Liver (tissue), 9 donors: ENCODE data around the gene TCF12. TPM values are rescaled to one million over a fixed set of nuclear protein-coding genes. Genes with fewer than 3 reads are reported as not detected.

Experiments used
- DNase-seq: peaks from one replicate; pipeline ENCODE4 v3.0.0-alpha.2; 2017; ENCODE audit warnings: low spot score
- H3K27ac ChIP-seq, 2 donors: one replicate each; pipeline ENCODE4 v1.7.0; 2013; ENCODE audit warnings: inconsistent platforms in 2 of 2, low read length in 2 of 2, control low read depth in 1 of 2, low read depth in 1 of 2, mild to moderate bottlenecking in 1 of 2
- H3K27me3 ChIP-seq, 4 donors: one replicate each; pipeline versions ENCODE4 v1.6.1 to v1.7.0; 2013; ENCODE audit warnings: low read length in 3 of 4, inconsistent platforms in 1 of 4, mild to moderate bottlenecking in 1 of 4, moderate library complexity in 1 of 4; ENCODE audit not compliant: control insufficient read depth in 4 of 4, insufficient read depth in 4 of 4
- H3K36me3 ChIP-seq, 4 donors: one replicate each; pipeline versions ENCODE4 v1.6.1 to v1.7.0; 2013; ENCODE audit warnings: low read length in 3 of 4, mild to moderate bottlenecking in 3 of 4, low read depth in 1 of 4, moderate library complexity in 1 of 4; ENCODE audit not compliant: control insufficient read depth in 4 of 4, insufficient read depth in 3 of 4
- H3K4me1 ChIP-seq, 4 donors: one replicate each; pipeline versions ENCODE4 v1.6.1 to v1.7.0; 2013; ENCODE audit warnings: low read length in 3 of 4, mild to moderate bottlenecking in 3 of 4, moderate library complexity in 1 of 4; ENCODE audit not compliant: control insufficient read depth in 4 of 4, insufficient read depth in 4 of 4
- H3K4me3 ChIP-seq, 3 donors: one replicate each; pipeline versions ENCODE4 v1.6.1 to v1.7.0; 2013; ENCODE audit warnings: low read length in 3 of 3, control low read depth in 1 of 3, low read depth in 1 of 3, mild to moderate bottlenecking in 1 of 3
- H3K9ac ChIP-seq, 2 donors: one replicate each; pipeline ENCODE4 v1.7.0; 2013; ENCODE audit warnings: low read length in 2 of 2, mild to moderate bottlenecking in 2 of 2, moderate library complexity in 2 of 2, control low read depth in 1 of 2, low read depth in 1 of 2
- H3K9me3 ChIP-seq, 4 donors: one replicate each; pipeline versions ENCODE4 v1.6.1 to v1.7.0; 2013; ENCODE audit warnings: low read length in 3 of 4; ENCODE audit not compliant: control insufficient read depth in 4 of 4
- EGR1 ChIP-seq, 2 donors: IDR thresholded peaks; 2 replicates each; pipeline ENCODE4 v1.6.1; 2016 to 2018; ENCODE audit warnings: antibody characterized with exemption in 2 of 2, low read depth in 2 of 2
- FOXA2 ChIP-seq: IDR thresholded peaks from 2 replicates; pipeline ENCODE4 v1.6.1; 2016; ENCODE audit warnings: antibody characterized with exemption
- GABPA ChIP-seq, 2 donors: IDR thresholded peaks in 1 of 2; conservative IDR thresholded peaks in 1 of 2; 2 replicates each; pipeline ENCODE4 v1.6.1; 2016; ENCODE audit warnings: antibody characterized with exemption in 2 of 2, mild to moderate bottlenecking in 1 of 2, moderate library complexity in 1 of 2
- HNF4A ChIP-seq, 2 donors: conservative IDR thresholded peaks; 2 replicates each; pipeline ENCODE4 v1.6.1; 2016; ENCODE audit warnings: antibody characterized with exemption in 2 of 2, mild to moderate bottlenecking in 2 of 2
- HNF4G ChIP-seq: IDR thresholded peaks from 2 replicates; pipeline ENCODE4 v1.6.1; 2016; ENCODE audit warnings: antibody characterized with exemption
- JUND ChIP-seq, 2 donors: IDR thresholded peaks; 2 replicates each; pipeline ENCODE4 v1.6.1; 2016; ENCODE audit warnings: antibody characterized with exemption in 2 of 2
- MAX ChIP-seq: IDR thresholded peaks from 2 replicates; pipeline ENCODE4 v1.6.1; 2016; ENCODE audit warnings: antibody characterized with exemption
- NR2F2 ChIP-seq: IDR thresholded peaks from 2 replicates; pipeline ENCODE4 v1.6.1; 2016; ENCODE audit warnings: antibody characterized with exemption
- RAD21 ChIP-seq, 2 donors: IDR thresholded peaks; 2 replicates each; pipeline ENCODE4 v1.6.1; 2016; ENCODE audit warnings: antibody characterized with exemption in 2 of 2, mild to moderate bottlenecking in 2 of 2
- SP1 ChIP-seq: IDR thresholded peaks from 2 replicates; pipeline ENCODE4 v1.6.1; 2018; ENCODE audit warnings: antibody characterized with exemption, mild to moderate bottlenecking
- TAF1 ChIP-seq: conservative IDR thresholded peaks from 2 replicates; pipeline ENCODE4 v1.6.1; 2016; ENCODE audit warnings: antibody characterized with exemption, mild to moderate bottlenecking
- YY1 ChIP-seq: IDR thresholded peaks from 2 replicates; pipeline ENCODE4 v1.6.1; 2016; ENCODE audit warnings: antibody characterized with exemption, mild to moderate bottlenecking
- ZBTB33 ChIP-seq: IDR thresholded peaks from 2 replicates; pipeline ENCODE4 v1.6.1; 2016; ENCODE audit warnings: antibody characterized with exemption
- WGBS: extraction: QIAGEN DNeasy Blood & Tissue Kit; methylation state at CpG from one replicate; pipeline ENCODE4 v1.1.7; 2013; 5-methylcytosine and 5-hydroxymethylcytosine counted together
- polyA plus RNA-seq, 2 donors: library from polyadenylated mRNA; stranded (reverse) in 1 of 2; unstranded in 1 of 2; fragments of 200-250 nt in 1 of 2; fragments of >200 nt in 1 of 2; fragmentation: Nextera tagmentation in 1 of 2; extraction: Ambion mirVana in 1 of 2; gene quantifications; one replicate each; pipeline versions ENCODE4 v1.2.1 to v1.2.3, GENCODE V29; 2013 to 2015
- total RNA-seq, 2 donors: library from RNA; depleted of rRNA; stranded (reverse); fragments of >200 nt; gene quantifications; one replicate each; pipeline ENCODE4 v1.2.3, GENCODE V29; 2014
- TF ChIP-seq, protein P1 (sequence below): IDR thresholded peaks from 2 replicates; pipeline ENCODE4 v1.6.1; 2016; ENCODE audit warnings: antibody characterized with exemption
- TF ChIP-seq, protein P2 (sequence below): IDR thresholded peaks from 2 replicates; pipeline ENCODE4 v1.6.1; 2016; ENCODE audit warnings: antibody characterized with exemption, mild to moderate bottlenecking
- TF ChIP-seq, protein P3 (sequence below): fragments of 150-350 bp; IDR thresholded peaks from 2 replicates; pipeline ENCODE4 v1.5.1; 2017; ENCODE audit warnings: improper control_type of control experiment, low read depth, low read length; ENCODE audit not compliant: missing input control
- donor health status: healthy.
- donor health status: healthy.
- donor health status: healthy.
- donor health status: healthy.
- donor health status: healthy.

The TCF12 gene
- total and polyA plus RNA-seq, 4 donors: 8.7 to 38.3 (median 22.3) TPM

- H3K36me3 ChIP-seq: no peaks in the 10 kb centered on the region
- TF ChIP-seq RAD21 (IDR thresholded peaks at IDR 0.05) (no peak), TAF1 (no peak), GABPA (IDR thresholded peaks at IDR 0.05 in 1 of 2, conservative IDR thresholded peaks at IDR 0.05 in 1 of 2) (no peak), ZBTB33 (no peak), JUND (IDR thresholded peaks at IDR 0.05) (no peak), EGR1 (IDR thresholded peaks at IDR 0.05; ENCODE audit: low read depth in 2 of 2) (no peak)
- TF ChIP-seq, protein P1, sequence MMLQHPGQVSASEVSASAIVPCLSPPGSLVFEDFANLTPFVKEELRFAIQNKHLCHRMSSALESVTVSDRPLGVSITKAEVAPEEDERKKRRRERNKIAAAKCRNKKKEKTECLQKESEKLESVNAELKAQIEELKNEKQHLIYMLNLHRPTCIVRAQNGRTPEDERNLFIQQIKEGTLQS: no peak
- TF ChIP-seq, protein P2, sequence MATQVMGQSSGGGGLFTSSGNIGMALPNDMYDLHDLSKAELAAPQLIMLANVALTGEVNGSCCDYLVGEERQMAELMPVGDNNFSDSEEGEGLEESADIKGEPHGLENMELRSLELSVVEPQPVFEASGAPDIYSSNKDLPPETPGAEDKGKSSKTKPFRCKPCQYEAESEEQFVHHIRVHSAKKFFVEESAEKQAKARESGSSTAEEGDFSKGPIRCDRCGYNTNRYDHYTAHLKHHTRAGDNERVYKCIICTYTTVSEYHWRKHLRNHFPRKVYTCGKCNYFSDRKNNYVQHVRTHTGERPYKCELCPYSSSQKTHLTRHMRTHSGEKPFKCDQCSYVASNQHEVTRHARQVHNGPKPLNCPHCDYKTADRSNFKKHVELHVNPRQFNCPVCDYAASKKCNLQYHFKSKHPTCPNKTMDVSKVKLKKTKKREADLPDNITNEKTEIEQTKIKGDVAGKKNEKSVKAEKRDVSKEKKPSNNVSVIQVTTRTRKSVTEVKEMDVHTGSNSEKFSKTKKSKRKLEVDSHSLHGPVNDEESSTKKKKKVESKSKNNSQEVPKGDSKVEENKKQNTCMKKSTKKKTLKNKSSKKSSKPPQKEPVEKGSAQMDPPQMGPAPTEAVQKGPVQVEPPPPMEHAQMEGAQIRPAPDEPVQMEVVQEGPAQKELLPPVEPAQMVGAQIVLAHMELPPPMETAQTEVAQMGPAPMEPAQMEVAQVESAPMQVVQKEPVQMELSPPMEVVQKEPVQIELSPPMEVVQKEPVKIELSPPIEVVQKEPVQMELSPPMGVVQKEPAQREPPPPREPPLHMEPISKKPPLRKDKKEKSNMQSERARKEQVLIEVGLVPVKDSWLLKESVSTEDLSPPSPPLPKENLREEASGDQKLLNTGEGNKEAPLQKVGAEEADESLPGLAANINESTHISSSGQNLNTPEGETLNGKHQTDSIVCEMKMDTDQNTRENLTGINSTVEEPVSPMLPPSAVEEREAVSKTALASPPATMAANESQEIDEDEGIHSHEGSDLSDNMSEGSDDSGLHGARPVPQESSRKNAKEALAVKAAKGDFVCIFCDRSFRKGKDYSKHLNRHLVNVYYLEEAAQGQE: no peak
- H3K27ac ChIP-seq: no peak overlapping the region
- H3K9me3 ChIP-seq: no peaks in the 10 kb centered on the region
- H3K9ac ChIP-seq: no peak overlapping the region
- 92% methylated on average over 9 of the region's 9 CpGs for WGBS
- H3K4me3 ChIP-seq: no peak overlapping the region
- DNase-seq: no peak
- no peaks in the 10 kb centered on the region for H3K27me3 ChIP-seq
- H3K4me1 ChIP-seq: peaks cover 5 to 18% (median 10%) of the 10 kb centered on the region in 4 donors
Measured at GRCh38 chr15:57310876-57311275, 392.4 kb downstream of the TCF12 start.

GRCh38 chr15:57312006-57312317 is 393.5 kb downstream of the TCF12 start:
- TF ChIP-seq, protein P2: no peak
- TF ChIP-seq TAF1: no peak
- no peak for TF ChIP-seq RAD21 (IDR thresholded peaks at IDR 0.05)
- no peak for TF ChIP-seq JUND (IDR thresholded peaks at IDR 0.05)
- TF ChIP-seq, protein P3, sequence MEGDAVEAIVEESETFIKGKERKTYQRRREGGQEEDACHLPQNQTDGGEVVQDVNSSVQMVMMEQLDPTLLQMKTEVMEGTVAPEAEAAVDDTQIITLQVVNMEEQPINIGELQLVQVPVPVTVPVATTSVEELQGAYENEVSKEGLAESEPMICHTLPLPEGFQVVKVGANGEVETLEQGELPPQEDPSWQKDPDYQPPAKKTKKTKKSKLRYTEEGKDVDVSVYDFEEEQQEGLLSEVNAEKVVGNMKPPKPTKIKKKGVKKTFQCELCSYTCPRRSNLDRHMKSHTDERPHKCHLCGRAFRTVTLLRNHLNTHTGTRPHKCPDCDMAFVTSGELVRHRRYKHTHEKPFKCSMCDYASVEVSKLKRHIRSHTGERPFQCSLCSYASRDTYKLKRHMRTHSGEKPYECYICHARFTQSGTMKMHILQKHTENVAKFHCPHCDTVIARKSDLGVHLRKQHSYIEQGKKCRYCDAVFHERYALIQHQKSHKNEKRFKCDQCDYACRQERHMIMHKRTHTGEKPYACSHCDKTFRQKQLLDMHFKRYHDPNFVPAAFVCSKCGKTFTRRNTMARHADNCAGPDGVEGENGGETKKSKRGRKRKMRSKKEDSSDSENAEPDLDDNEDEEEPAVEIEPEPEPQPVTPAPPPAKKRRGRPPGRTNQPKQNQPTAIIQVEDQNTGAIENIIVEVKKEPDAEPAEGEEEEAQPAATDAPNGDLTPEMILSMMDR: no peak
- TF ChIP-seq HNF4G: no peak
- TF ChIP-seq HNF4A (conservative IDR thresholded peaks at IDR 0.05): no peak
- no peak for TF ChIP-seq FOXA2
- TF ChIP-seq YY1: no peak
- no peak for TF ChIP-seq NR2F2
- no peak for TF ChIP-seq SP1
- no peak for TF ChIP-seq EGR1 (IDR thresholded peaks at IDR 0.05; ENCODE audit: low read depth in 2 of 2)
- no peak for TF ChIP-seq MAX
- TF ChIP-seq, protein P1: no peak
- no peak for TF ChIP-seq ZBTB33
- DNase-seq: no peak
- Histone ChIP-seq H3K36me3 (no peaks in the 10 kb centered on the region), H3K27ac (no peak overlapping the region), H3K4me3 (no peak overlapping the region), H3K9me3 (no peaks in the 10 kb centered on the region), H3K9ac (no peak overlapping the region), H3K27me3 (no peaks in the 10 kb centered on the region), H3K4me1 (peaks cover under 1 to 7% (median 2%) of the 10 kb centered on the region in 4 donors)
- WGBS: 82% methylated on average over 6 of the region's 6 CpGs
